Liver (tissue), 9 donors: ENCODE measurements around the gene RASA3. TPM values are rescaled to one million over a fixed set of nuclear protein-coding genes. Genes with fewer than 3 reads are reported as not detected.

Experiments used
- DNase-seq: peaks from one replicate; pipeline ENCODE4 v3.0.0-alpha.2; 2017; ENCODE audit warnings: low spot score
- H3K27ac ChIP-seq, 2 donors: one replicate each; pipeline ENCODE4 v1.7.0; 2013; ENCODE audit warnings: inconsistent platforms in 2 of 2, low read length in 2 of 2, control low read depth in 1 of 2, low read depth in 1 of 2, mild to moderate bottlenecking in 1 of 2
- H3K27me3 ChIP-seq, 4 donors: one replicate each; pipeline versions ENCODE4 v1.6.1 to v1.7.0; 2013; ENCODE audit warnings: low read length in 3 of 4, inconsistent platforms in 1 of 4, mild to moderate bottlenecking in 1 of 4, moderate library complexity in 1 of 4; ENCODE audit not compliant: control insufficient read depth in 4 of 4, insufficient read depth in 4 of 4
- H3K36me3 ChIP-seq, 4 donors: one replicate each; pipeline versions ENCODE4 v1.6.1 to v1.7.0; 2013; ENCODE audit warnings: low read length in 3 of 4, mild to moderate bottlenecking in 3 of 4, low read depth in 1 of 4, moderate library complexity in 1 of 4; ENCODE audit not compliant: control insufficient read depth in 4 of 4, insufficient read depth in 3 of 4
- H3K4me1 ChIP-seq, 4 donors: one replicate each; pipeline versions ENCODE4 v1.6.1 to v1.7.0; 2013; ENCODE audit warnings: low read length in 3 of 4, mild to moderate bottlenecking in 3 of 4, moderate library complexity in 1 of 4; ENCODE audit not compliant: control insufficient read depth in 4 of 4, insufficient read depth in 4 of 4
- H3K4me3 ChIP-seq, 3 donors: one replicate each; pipeline versions ENCODE4 v1.6.1 to v1.7.0; 2013; ENCODE audit warnings: low read length in 3 of 3, control low read depth in 1 of 3, low read depth in 1 of 3, mild to moderate bottlenecking in 1 of 3
- H3K9ac ChIP-seq, 2 donors: one replicate each; pipeline ENCODE4 v1.7.0; 2013; ENCODE audit warnings: low read length in 2 of 2, mild to moderate bottlenecking in 2 of 2, moderate library complexity in 2 of 2, control low read depth in 1 of 2, low read depth in 1 of 2
- H3K9me3 ChIP-seq, 4 donors: one replicate each; pipeline versions ENCODE4 v1.6.1 to v1.7.0; 2013; ENCODE audit warnings: low read length in 3 of 4; ENCODE audit not compliant: control insufficient read depth in 4 of 4
- EGR1 ChIP-seq, 2 donors: IDR thresholded peaks; 2 replicates each; pipeline ENCODE4 v1.6.1; 2016 to 2018; ENCODE audit warnings: antibody characterized with exemption in 2 of 2, low read depth in 2 of 2
- FOXA1 ChIP-seq: IDR thresholded peaks from 2 replicates; pipeline ENCODE4 v1.6.1; 2016; ENCODE audit warnings: antibody characterized with exemption
- FOXA2 ChIP-seq: IDR thresholded peaks from 2 replicates; pipeline ENCODE4 v1.6.1; 2016; ENCODE audit warnings: antibody characterized with exemption
- GABPA ChIP-seq, 2 donors: IDR thresholded peaks in 1 of 2; conservative IDR thresholded peaks in 1 of 2; 2 replicates each; pipeline ENCODE4 v1.6.1; 2016; ENCODE audit warnings: antibody characterized with exemption in 2 of 2, mild to moderate bottlenecking in 1 of 2, moderate library complexity in 1 of 2
- HNF4A ChIP-seq, 2 donors: conservative IDR thresholded peaks; 2 replicates each; pipeline ENCODE4 v1.6.1; 2016; ENCODE audit warnings: antibody characterized with exemption in 2 of 2, mild to moderate bottlenecking in 2 of 2
- JUND ChIP-seq, 2 donors: IDR thresholded peaks; 2 replicates each; pipeline ENCODE4 v1.6.1; 2016; ENCODE audit warnings: antibody characterized with exemption in 2 of 2
- NR2F2 ChIP-seq: IDR thresholded peaks from 2 replicates; pipeline ENCODE4 v1.6.1; 2016; ENCODE audit warnings: antibody characterized with exemption
- RAD21 ChIP-seq, 2 donors: IDR thresholded peaks; 2 replicates each; pipeline ENCODE4 v1.6.1; 2016; ENCODE audit warnings: antibody characterized with exemption in 2 of 2, mild to moderate bottlenecking in 2 of 2
- RXRA ChIP-seq, 2 donors: IDR thresholded peaks; 2 replicates each; pipeline ENCODE4 v1.6.1; 2017 to 2018; ENCODE audit warnings: antibody characterized with exemption in 2 of 2, mild to moderate bottlenecking in 1 of 2
- SP1 ChIP-seq: IDR thresholded peaks from 2 replicates; pipeline ENCODE4 v1.6.1; 2018; ENCODE audit warnings: antibody characterized with exemption, mild to moderate bottlenecking
- TAF1 ChIP-seq: conservative IDR thresholded peaks from 2 replicates; pipeline ENCODE4 v1.6.1; 2016; ENCODE audit warnings: antibody characterized with exemption, mild to moderate bottlenecking
- YY1 ChIP-seq: IDR thresholded peaks from 2 replicates; pipeline ENCODE4 v1.6.1; 2016; ENCODE audit warnings: antibody characterized with exemption, mild to moderate bottlenecking
- WGBS: extraction: QIAGEN DNeasy Blood & Tissue Kit; methylation state at CpG from one replicate; pipeline ENCODE4 v1.1.7; 2013; 5-methylcytosine and 5-hydroxymethylcytosine counted together
- polyA plus RNA-seq, 2 donors: library from polyadenylated mRNA; stranded (reverse) in 1 of 2; unstranded in 1 of 2; fragments of 200-250 nt in 1 of 2; fragments of >200 nt in 1 of 2; fragmentation: Nextera tagmentation in 1 of 2; extraction: Ambion mirVana in 1 of 2; gene quantifications; one replicate each; pipeline versions ENCODE4 v1.2.1 to v1.2.3, GENCODE V29; 2013 to 2015
- total RNA-seq, 2 donors: library from RNA; depleted of rRNA; stranded (reverse); fragments of >200 nt; gene quantifications; one replicate each; pipeline ENCODE4 v1.2.3, GENCODE V29; 2014
- TF ChIP-seq, protein P1 (sequence below): IDR thresholded peaks from 2 replicates; pipeline ENCODE4 v1.6.1; 2016; ENCODE audit warnings: antibody characterized with exemption
- TF ChIP-seq, protein P2 (sequence below): IDR thresholded peaks from 2 replicates; pipeline ENCODE4 v1.6.1; 2016; ENCODE audit warnings: antibody characterized with exemption, mild to moderate bottlenecking
- TF ChIP-seq, protein P3 (sequence below): fragments of 150-350 bp; IDR thresholded peaks from 2 replicates; pipeline ENCODE4 v1.5.1; 2017; ENCODE audit warnings: improper control_type of control experiment, low read depth, low read length; ENCODE audit not compliant: missing input control
- TF ChIP-seq, protein P4 (sequence below): IDR thresholded peaks from 2 replicates; pipeline ENCODE4 v1.6.1; 2016; ENCODE audit warnings: antibody characterized with exemption
- TF ChIP-seq, protein P5 (sequence below): IDR thresholded peaks from 2 replicates; pipeline ENCODE4 v1.6.1; 2016; ENCODE audit warnings: antibody characterized with exemption
- donor health status: healthy.
- donor health status: healthy.
- donor health status: healthy.
- donor health status: healthy.
- donor health status: healthy.

The RASA3 gene
- total and polyA plus RNA-seq, 4 donors, result 0.64 to 5.9 (median 3.8) TPM

DNA sequence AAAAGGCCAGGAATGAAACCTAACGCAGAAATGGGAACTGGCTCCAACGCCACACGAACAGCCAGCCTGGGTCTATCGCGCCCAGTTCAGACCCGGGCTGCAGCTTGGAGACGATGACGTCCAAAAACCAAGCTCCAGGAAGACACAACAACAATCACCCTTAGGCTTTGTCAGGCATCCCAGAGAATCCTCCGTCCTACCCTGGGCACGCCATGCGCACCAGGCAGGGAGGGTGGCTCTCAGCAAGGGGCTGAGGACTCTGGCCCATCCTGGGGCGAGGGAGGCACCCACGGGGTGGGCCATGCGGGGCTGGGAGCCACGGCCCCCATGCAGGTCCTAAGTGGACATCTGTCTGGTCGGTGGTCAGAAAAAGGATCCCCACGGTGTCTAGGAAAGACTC, 9.0 kb downstream of the RASA3 start:
- Histone ChIP-seq H3K9me3 (no peaks in the 10 kb centered on the region), H3K4me3 (no peak overlapping the region), H3K27me3 (no peaks in the 10 kb centered on the region), H3K9ac (no peak overlapping the region), H3K36me3 (no peaks in the 10 kb centered on the region), H3K4me1 (peaks cover 0 to 8% (median 4%) of the 10 kb centered on the region in 4 donors), H3K27ac (no peak overlapping the region)
- DNase-seq, result no peak
- WGBS, result 86% methylated on average over 17 of the region's 17 CpGs
- no peak for TF ChIP-seq SP1
- TF ChIP-seq FOXA1, result no peak
- no peak for TF ChIP-seq RXRA (IDR thresholded peaks at IDR 0.05)
- TF ChIP-seq, protein P1, sequence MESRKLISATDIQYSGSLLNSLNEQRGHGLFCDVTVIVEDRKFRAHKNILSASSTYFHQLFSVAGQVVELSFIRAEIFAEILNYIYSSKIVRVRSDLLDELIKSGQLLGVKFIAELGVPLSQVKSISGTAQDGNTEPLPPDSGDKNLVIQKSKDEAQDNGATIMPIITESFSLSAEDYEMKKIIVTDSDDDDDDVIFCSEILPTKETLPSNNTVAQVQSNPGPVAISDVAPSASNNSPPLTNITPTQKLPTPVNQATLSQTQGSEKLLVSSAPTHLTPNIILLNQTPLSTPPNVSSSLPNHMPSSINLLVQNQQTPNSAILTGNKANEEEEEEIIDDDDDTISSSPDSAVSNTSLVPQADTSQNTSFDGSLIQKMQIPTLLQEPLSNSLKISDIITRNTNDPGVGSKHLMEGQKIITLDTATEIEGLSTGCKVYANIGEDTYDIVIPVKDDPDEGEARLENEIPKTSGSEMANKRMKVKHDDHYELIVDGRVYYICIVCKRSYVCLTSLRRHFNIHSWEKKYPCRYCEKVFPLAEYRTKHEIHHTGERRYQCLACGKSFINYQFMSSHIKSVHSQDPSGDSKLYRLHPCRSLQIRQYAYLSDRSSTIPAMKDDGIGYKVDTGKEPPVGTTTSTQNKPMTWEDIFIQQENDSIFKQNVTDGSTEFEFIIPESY, result no peak
- TF ChIP-seq YY1, result no peak
- TF ChIP-seq, protein P2, sequence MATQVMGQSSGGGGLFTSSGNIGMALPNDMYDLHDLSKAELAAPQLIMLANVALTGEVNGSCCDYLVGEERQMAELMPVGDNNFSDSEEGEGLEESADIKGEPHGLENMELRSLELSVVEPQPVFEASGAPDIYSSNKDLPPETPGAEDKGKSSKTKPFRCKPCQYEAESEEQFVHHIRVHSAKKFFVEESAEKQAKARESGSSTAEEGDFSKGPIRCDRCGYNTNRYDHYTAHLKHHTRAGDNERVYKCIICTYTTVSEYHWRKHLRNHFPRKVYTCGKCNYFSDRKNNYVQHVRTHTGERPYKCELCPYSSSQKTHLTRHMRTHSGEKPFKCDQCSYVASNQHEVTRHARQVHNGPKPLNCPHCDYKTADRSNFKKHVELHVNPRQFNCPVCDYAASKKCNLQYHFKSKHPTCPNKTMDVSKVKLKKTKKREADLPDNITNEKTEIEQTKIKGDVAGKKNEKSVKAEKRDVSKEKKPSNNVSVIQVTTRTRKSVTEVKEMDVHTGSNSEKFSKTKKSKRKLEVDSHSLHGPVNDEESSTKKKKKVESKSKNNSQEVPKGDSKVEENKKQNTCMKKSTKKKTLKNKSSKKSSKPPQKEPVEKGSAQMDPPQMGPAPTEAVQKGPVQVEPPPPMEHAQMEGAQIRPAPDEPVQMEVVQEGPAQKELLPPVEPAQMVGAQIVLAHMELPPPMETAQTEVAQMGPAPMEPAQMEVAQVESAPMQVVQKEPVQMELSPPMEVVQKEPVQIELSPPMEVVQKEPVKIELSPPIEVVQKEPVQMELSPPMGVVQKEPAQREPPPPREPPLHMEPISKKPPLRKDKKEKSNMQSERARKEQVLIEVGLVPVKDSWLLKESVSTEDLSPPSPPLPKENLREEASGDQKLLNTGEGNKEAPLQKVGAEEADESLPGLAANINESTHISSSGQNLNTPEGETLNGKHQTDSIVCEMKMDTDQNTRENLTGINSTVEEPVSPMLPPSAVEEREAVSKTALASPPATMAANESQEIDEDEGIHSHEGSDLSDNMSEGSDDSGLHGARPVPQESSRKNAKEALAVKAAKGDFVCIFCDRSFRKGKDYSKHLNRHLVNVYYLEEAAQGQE, result no peak
- no peak for TF ChIP-seq HNF4A (conservative IDR thresholded peaks at IDR 0.05)
- TF ChIP-seq TAF1, result no peak
- TF ChIP-seq, protein P3, sequence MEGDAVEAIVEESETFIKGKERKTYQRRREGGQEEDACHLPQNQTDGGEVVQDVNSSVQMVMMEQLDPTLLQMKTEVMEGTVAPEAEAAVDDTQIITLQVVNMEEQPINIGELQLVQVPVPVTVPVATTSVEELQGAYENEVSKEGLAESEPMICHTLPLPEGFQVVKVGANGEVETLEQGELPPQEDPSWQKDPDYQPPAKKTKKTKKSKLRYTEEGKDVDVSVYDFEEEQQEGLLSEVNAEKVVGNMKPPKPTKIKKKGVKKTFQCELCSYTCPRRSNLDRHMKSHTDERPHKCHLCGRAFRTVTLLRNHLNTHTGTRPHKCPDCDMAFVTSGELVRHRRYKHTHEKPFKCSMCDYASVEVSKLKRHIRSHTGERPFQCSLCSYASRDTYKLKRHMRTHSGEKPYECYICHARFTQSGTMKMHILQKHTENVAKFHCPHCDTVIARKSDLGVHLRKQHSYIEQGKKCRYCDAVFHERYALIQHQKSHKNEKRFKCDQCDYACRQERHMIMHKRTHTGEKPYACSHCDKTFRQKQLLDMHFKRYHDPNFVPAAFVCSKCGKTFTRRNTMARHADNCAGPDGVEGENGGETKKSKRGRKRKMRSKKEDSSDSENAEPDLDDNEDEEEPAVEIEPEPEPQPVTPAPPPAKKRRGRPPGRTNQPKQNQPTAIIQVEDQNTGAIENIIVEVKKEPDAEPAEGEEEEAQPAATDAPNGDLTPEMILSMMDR, result no peak
- no peak for TF ChIP-seq GABPA (IDR thresholded peaks at IDR 0.05 in 1 of 2, conservative IDR thresholded peaks at IDR 0.05 in 1 of 2)

DNA sequence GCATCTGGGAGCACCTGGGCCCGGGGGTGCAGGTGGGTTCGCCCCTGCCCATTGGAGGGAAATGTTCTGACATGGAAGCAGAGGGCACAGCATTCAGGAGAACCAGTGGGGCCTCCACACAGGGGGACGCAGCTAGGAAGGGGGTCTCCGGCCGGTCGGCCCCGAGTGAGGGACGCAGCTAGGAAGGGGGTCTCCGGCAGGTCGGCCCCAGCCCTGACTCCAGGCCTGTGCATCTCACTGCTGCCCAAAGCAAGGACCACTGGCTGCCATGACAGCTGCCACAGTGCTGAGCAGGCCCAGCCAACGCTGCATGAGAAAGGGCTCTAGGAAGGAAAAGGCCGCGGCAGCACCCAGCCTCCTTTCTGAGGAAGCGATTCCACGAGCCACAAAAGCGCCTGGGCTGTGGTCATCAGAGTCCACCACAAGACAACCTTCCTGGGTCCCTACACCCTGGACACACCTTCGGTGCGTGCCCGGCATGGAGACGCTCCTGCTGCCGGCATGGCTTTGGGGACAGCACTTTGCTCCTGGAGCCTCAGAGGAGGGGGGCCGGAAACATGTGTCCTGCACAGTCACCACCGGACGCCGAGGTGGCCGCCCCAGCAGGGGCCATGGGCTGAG, 9.7 kb downstream of the RASA3 start:
- TF ChIP-seq JUND (IDR thresholded peaks at IDR 0.05) (no peak), TAF1 (no peak), RAD21 (IDR thresholded peaks at IDR 0.05) (no peak), FOXA2 (no peak), EGR1 (IDR thresholded peaks at IDR 0.05; ENCODE audit: low read depth in 2 of 2) (no peak), SP1 (no peak), GABPA (IDR thresholded peaks at IDR 0.05 in 1 of 2, conservative IDR thresholded peaks at IDR 0.05 in 1 of 2) (no peak), NR2F2 (no peak), RXRA (IDR thresholded peaks at IDR 0.05) (no peak), FOXA1 (no peak)
- TF ChIP-seq, protein P4, sequence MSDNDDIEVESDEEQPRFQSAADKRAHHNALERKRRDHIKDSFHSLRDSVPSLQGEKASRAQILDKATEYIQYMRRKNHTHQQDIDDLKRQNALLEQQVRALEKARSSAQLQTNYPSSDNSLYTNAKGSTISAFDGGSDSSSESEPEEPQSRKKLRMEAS, result no peak
- TF ChIP-seq, protein P5, sequence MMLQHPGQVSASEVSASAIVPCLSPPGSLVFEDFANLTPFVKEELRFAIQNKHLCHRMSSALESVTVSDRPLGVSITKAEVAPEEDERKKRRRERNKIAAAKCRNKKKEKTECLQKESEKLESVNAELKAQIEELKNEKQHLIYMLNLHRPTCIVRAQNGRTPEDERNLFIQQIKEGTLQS, result no peak
- no peak overlapping the region for H3K4me3 ChIP-seq
- DNase-seq, result no peak
- peaks cover 0 to 11% (median 5%) of the 10 kb centered on the region in 4 donors for H3K4me1 ChIP-seq
- 82% methylated on average over 26 of the region's 26 CpGs for WGBS
- H3K9me3 ChIP-seq, result no peaks in the 10 kb centered on the region
- H3K27me3 ChIP-seq, result no peaks in the 10 kb centered on the region
- H3K27ac ChIP-seq, result peak overlapping the region; percentile 26 to 46
- no peaks in the 10 kb centered on the region for H3K36me3 ChIP-seq
- no peak overlapping the region for H3K9ac ChIP-seq
